ENCODE results near the gene MCCC1.

- TF ChIP-seq CTCF (optimal IDR thresholded peaks at IDR 0.05 in 1 of 3, IDR thresholded peaks at IDR 0.05 in 1 of 3, conservative IDR thresholded peaks at IDR 0.05 in 1 of 3; ENCODE audit: extremely low read depth in 1 of 3, insufficient read depth in 2 of 3, low read length in 3 of 3) (no peak), EZH2 (IDR thresholded peaks at IDR 0.05; ENCODE audit: low read length) (no peak)
Observed at GRCh38 chr3:182973047-182973446, 126.2 kb downstream of the MCCC1 start.
